GM21447 (cell line): ENCODE data around the gene ZC3H11A.
"Not testable (repeated sequence)": the region's sequence is repeated elsewhere in the genome, so short reads cannot be mapped to it uniquely, and the experiment has no call there.

Experiments used
- ATAC-seq: cut with Tn5 transposase; IDR thresholded peaks from one replicate; pipeline ENCODE4 v1.9.1; 2021; ENCODE audit not compliant: unreplicated experiment

Gene ZC3H11A

DNA sequence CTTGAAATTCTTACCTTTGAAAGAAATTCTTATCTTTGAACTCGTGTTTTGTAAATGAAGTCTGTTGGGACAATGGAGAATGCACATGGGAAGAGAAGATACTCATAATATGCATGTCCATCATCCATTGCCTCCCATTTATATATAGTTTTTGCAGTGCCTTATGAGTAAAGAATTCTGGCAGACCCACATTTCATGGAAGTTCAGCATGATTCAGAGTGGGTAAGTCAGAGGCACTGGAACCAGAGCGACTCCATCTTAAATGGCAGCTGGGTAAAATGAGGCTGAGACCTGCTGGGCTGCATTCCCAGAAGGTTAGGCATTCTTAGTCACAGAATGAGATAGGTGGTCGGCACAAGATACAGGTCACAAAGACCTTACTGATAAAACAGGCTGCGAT, 16.6 kb upstream of the ZC3H11A start:
- ATAC-seq, result no peak

- ATAC-seq, result no peak
Measured at GRCh38 chr1:203781962-203782361, 13.5 kb upstream of the ZC3H11A start.

GRCh38 chr1:203789966-203790365, 5.5 kb upstream of the ZC3H11A start:
- ATAC-seq, result no peak

- ATAC-seq, result no peak
Measured at GRCh38 chr1:203791498-203791897, 3.9 kb upstream of the ZC3H11A start.

DNA sequence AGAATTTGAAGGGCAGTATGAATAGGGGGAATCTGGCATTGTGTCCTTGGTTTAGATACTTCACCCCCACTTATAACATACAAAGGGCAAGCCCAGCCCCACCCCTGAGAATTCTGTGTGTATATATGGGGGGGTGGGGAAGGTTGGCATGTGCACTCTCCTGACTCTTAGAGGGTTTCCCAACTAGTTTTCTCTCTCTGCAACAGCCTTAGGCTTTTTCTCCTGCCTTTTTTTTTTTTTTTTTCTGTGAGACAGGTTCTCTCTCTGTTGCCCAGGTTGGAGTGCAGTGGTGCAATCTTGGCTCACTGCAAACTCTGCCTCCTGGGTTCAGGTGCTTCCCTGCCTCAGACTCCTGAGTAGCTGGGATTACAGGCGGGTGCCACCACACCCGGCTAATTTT, 2.9 kb upstream of the ZC3H11A start:
- no peak for ATAC-seq

- ATAC-seq, result not testable (repeated sequence)
Measured at GRCh38 chr1:203793561-203793960, 1.9 kb upstream of the ZC3H11A start.

- no peak for ATAC-seq
Measured at GRCh38 chr1:203794764-203795440, 521 bp upstream of the ZC3H11A start.

- ATAC-seq, result no peak
Measured at GRCh38 chr1:203796236-203796605, 798 bp downstream of the ZC3H11A start.

GRCh38 chr1:203797216-203797615, 1.8 kb downstream of the ZC3H11A start:
- no peak for ATAC-seq

DNA sequence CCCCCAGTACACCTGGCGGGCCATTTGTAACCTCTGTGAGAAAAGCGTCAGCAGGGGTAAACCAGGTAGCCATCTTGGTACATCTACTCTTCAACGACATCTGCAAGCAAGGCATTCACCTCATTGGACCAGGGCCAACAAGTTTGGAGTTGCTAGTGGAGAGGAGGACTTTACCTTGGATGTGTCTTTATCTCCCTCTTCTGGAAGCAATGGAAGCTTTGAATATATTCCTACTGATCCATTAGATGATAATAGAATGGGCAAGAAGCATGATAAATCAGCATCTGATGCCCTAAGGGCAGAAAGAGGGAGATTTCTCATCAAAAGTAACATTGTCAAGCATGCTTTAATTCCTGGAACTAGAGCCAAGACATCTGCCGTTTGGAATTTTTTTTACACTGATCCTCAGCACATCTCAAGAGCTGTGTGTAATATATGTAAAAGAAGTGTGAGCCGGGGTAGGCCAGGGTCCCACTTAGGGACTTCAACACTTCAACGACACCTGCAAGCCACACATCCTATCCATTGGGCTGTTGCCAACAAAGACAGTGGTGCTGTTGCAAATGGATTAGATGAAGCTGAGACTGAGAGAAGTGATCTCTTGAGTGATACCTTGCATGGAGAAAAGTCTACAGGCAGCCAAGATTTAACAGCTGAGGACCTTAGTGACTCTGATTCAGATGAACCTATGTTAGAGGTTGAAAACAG, 2.7 kb downstream of the ZC3H11A start:
- ATAC-seq, result no peak

DNA sequence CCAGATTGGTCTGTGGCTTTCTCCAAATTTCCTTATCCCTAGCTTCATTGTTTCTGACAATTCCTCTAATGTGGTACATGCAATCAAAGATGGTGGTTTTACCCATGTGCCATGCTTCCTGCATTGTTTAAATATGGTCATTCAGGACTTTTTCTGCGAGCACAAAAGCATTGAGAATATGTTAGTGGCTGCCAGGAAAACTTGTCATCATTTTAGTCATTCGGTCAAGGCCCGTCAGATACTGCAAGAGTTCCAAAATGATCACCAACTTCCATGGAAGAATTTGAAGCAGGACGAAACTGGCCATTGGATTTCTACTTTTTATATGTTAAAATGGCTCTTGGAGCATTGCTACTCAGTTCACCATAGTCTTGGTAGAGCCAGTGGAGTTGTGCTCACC, 3.7 kb downstream of the ZC3H11A start:
- no peak for ATAC-seq

- no peak for ATAC-seq
Measured at GRCh38 chr1:203799971-203800370, 4.5 kb downstream of the ZC3H11A start.

- no peak for ATAC-seq
Measured at GRCh38 chr1:203805689-203806088, 10.3 kb downstream of the ZC3H11A start.

GRCh38 chr1:203807196-203807595, 11.8 kb downstream of the ZC3H11A start:
- ATAC-seq, result no peak

DNA sequence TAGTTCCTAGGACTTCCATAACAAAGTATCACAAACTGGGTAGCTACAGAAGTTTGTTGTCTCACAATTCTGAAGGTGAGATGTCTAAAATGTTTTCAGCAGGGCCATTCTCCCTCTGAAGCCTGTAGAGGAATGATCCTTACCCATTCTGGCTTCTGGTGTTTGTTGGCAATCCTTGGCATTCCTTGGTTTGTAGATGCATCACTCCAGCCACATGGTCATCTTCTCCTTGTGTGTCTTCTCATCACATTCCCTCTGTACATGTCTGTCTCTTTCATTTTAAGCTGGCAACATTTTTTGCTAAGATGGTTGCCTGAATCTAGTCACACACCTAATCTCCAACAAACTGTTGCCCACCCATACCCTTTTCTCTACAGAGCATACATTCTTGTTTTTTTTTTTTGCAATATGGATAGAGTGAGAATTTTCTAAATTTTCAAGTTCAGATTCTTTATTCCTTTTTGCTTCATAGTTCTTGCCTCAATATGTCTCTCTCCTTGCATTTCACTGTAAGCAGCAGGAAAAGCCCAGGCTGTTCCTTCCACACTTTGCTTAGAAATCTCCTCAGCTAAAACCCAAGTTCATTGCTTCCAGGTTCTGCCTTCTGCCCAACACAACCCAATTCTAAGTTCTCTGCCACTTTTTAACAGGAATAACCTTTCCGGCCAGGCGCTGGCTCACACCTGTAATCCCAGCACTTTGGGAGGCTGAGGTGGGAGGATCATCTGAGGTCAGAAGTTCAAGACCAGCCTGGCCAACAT, 18.3 kb downstream of the ZC3H11A start:
- ATAC-seq, result no peak

DNA sequence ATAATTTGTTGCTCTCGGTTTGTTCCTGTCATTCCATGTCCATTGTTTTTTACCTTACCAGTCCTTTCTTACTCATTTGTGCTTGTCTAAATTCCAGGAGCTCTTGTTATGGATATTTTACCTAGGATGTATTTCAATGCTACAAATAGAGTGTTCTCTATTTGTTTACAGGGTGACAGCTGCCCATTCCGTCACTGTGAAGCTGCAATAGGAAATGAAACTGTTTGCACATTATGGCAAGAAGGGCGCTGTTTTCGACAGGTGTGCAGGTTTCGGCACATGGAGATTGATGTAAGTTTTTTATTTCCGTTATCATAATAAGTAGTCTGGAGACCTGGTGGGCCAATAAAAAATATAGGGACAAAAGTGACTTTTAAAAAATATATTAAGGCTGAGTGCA, 23.0 kb downstream of the ZC3H11A start:
- no peak for ATAC-seq

- no peak for ATAC-seq
Measured at GRCh38 chr1:203823306-203823705, 27.9 kb downstream of the ZC3H11A start.

- no peak for ATAC-seq
Measured at GRCh38 chr1:203826175-203826574, 30.8 kb downstream of the ZC3H11A start.

DNA sequence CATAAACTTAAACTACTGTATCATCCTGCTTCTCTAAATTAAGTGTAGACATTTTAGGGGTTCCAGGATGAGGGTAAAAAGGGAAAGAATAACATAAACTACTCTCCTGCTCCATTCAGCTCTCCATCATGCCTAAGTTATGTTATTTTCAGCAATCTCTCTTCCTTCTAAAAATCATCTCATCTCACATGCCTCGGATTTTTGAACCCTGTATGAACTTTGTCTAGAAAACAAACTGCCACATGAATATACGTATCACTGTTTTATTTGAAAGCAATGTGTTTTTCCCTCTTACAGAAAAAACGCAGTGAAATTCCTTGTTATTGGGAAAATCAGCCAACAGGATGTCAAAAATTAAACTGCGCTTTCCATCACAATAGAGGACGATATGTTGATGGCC, 32.6 kb downstream of the ZC3H11A start:
- ATAC-seq, result no peak

GRCh38 chr1:203828503-203828902, 33.1 kb downstream of the ZC3H11A start:
- ATAC-seq, result no peak

DNA sequence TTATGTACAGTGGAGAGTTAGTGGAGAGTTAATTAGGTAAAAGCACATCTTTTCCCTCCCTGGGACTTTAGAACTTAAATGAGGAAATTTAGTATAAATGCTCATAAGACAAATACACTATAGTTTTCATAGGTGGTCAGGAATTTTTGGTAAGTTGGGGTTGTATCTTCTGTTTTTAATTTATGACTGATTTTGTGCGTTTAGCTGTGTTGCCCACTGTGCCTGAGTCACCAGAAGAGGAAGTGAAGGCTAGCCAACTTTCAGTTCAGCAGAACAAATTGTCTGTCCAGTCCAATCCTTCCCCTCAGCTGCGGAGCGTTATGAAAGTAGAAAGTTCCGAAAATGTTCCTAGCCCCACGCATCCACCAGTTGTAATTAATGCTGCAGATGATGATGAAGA, 33.8 kb downstream of the ZC3H11A start:
- ATAC-seq, result not testable (repeated sequence)

DNA sequence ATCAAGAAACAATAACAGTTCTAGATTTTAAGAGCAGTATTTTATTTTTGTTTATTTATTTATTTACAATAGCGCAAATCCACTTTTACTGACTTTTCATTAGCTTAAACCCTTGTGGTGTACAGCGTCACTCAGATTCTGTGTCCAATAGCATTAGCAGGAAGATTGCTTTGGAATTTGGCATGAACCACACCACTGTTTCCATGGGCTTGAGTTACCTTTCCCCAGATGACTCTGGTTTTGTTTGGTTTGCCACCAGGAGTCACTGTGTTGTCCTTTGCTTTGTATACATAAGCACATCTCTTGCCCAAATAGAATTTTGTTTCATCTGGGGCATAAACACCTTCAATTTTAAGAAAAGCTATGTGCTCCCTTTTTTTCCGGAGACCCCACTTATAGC, 40.1 kb downstream of the ZC3H11A start:
- no peak for ATAC-seq
